ENCODE measurements around the gene LAMB2.
A peak's percentile ranks its signal among the peaks of the same experiment; 100 is the strongest.

The LAMB2 gene

DNA sequence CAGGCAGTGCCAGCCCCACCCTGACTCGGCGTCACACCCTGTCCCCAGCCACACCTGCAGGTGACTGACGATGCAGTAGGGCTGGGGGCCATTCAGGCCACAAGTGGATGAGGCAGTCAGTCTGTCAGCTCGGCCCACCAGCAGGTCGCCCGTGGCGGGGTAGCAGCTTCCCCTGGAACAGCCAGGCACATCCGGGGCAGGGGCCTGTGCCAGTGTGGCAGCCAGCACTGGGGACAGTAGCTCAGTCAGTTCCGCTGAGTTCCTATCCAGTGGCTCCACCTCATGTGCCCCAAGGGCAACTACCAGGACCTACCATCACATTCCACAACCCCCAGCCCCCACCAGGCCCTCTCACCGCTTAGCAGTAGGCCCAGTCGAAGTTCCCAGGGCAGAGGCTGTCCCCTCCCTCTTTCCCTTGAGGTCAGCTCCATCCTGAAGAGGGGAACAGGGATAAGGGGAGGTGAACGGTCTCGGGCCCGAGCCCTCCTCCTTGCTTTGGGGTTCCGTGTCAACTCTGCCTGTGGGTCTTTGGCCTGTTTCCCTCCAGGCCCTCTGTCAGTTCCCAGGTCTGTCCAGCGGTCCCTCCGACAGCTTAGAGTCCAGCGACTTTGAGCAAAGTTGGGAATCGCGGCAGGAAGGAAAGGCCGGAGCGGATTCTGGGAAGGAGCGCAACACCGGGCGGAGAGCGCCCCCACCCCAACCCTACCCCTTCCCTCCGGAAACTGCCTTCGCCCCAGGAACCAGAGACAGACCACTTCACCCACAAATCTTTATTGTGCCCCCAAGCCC is at the start of gene LAMB2:
Gene LAMB2 (minus strand): TSS at position 614 of the 789 bp plus-strand sequence. CDS start 183 bp downstream, at position 431.
- DNase-seq (ENCODE audit: low spot score): peak; percentile 71

DNA sequence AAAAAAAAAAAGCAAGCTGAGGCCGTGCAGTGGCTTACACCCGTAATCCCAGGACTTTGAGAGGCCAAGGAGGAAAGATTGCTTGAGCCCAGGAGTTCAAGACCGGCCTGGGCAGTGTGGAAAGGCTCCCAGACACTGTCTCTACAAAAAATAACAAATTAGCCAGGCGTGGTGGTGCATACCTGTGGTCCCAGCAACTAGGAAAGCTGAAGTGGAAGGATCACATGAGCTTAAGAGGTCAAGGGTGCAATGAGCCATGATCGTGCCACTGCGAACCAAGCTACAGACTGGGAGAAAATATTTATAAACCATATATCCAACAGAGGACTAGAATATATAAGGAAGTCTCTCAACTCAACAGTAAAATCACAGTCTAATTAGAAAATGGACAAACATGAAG is 48.5 kb upstream of the LAMB2 start:
- DNase-seq (ENCODE audit: low spot score): no peak

DNA sequence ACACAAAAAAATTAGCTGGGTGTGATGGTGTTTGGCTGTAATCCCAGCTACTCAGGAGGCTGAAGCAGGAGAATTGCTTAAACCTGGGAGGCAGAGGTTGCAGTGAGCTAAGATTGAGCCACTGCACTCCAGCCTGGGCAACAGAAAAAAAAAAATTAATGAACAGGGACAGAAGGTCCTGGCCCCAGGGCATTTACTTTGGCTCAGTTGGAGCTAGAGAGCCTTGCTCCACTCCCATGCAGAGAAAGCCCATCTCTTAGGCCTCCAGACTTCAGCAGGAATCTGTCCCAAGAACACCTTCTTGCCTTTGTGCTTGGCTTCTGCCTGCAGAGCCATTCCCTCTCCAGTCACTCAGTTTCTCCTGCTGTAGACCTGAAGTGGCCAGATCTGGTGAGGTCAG is 47.3 kb upstream of the LAMB2 start:
- DNase-seq (ENCODE audit: low spot score): no peak

DNA sequence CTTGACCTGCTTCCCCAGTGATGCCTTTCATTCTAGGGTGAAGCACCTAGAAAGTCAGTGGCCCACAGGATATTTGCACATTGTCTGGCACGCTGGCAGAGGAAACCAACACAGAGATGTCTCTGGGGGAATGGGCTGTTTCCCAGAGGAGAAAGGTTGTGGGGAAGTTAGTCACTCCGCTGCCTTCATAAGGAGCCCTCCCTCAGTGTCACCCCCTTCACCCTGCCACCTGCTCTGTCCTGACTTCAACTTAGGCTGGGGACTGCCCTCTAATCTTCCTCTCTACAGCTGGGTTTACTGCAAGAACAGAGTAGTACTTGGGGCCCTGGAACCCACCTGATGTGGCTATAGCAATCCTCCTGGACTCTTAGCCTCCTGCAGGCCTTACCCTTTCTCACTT is 44.2 kb upstream of the LAMB2 start:
- no peak for DNase-seq (ENCODE audit: low spot score)

DNA sequence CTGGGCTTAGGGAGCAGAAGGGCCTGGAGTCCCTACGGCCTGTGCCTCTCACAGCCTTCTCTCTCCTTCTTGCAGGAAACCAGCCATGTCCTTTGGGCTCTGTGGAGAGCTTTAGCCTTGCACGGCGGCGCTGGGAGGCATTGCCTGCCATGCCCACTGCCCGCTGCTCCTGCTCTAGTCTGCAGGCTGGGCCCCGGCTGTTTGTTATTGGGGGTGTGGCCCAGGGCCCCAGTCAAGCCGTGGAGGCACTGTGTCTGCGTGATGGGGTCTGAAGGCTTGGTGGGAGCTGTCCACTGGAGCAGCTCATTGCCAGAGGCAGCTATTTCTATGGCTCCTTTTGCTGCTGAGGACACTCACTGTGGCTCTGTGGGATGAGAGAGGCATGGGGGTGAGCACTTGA is 42.7 kb upstream of the LAMB2 start:
- DNase-seq (ENCODE audit: low spot score): no peak

DNA sequence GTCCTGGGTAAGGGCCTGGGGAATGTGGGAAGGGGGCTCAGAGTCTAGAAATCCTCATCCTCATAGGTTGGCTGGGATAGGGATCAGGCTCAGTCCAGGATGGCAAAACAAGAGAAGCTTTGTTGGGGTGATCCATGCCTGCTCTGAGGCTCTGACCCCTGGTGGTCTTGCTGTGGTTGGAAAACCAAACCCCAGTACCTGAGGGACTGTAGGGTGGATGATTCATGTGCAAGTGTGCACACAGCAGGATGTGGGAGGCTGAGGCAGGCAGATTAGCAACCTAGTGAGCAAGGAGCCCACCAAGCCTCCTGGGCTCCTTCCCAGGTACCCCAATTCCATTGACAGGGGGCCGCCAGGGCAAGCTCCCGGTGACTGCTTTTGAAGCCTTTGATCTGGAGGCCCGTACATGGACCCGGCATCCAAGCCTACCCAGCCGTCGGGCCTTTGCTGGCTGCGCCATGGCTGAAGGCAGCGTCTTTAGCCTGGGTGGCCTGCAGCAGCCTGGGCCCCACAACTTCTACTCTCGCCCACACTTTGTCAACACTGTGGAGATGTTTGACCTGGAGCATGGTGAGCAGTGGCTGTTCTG is 41.6 kb upstream of the LAMB2 start:
- DNase-seq (ENCODE audit: low spot score): no peak

DNA sequence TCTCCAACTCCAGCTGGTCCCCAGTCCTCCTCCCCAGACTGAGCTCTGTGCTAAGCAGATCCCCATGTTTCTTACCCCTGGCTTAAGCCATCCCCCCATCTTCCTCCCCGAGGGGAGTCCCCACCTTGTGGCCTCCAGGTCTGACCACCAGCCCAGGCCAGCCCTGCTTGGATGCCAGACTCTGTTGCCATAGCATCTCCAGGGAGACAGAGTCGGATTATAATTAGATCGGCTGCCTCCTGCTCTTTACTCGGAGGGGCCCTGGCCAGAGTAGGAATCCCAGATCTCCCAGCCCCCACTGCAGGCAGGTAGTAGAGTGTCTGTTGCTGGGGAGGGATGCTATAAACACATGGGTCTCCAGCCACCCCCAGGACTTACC is 40.9 kb upstream of the LAMB2 start:
- DNase-seq (ENCODE audit: low spot score): no peak

DNA sequence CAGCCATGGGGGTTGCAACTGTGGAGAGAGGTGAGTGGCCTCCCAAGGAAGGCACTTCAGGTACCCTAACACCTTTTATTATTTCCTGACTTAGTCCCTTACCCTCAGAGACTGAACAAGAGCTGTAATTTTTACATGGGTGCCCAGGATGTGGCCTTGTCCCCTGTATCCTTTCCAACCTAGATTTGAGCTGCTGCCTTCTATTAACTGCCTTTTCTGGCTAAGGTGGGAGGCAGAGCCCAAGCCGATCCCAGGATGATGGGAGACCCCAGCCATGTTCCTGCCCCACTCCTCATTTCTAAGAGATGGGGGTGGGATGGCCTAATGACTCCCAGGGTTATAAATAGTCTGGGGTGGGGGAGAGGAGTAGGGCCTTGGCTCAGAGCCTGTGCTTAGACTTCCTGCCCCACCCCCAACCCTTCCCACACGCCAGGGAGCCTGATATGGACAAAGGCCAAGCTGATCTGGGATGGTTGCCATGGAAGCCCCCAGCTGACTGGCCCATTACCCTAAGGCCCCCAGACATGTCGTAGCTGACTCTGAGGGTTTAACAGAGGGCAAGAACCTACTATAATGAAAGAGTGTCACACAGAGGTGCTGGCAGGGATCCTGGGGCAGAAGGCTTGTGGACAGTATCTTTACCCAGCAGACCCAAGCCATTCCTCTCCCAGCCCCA is 40.4 kb upstream of the LAMB2 start:
- DNase-seq (ENCODE audit: low spot score): peak; percentile 79

DNA sequence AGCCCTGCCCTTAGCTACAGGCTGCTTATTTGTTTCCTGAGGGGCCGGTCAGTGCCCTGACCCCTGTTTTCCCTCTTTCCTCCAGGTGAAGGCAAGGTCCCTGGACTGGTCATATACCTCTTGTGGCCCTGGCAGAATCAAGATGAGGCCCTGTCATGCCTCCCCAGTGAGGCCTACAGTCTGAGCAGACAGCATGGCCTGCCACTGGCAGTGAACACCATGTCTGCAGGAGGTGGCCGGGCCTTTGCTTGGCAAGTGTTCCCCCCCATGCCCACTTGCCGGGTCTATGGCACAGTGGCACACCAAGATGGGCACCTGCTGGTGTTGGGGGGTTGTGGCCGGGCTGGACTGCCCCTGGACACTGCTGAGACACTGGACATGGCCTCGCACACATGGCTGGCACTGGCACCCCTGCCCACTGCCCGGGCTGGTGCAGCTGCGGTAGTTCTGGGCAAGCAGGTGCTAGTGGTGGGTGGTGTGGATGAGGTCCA is 39.7 kb upstream of the LAMB2 start:
- DNase-seq (ENCODE audit: low spot score): no peak

DNA sequence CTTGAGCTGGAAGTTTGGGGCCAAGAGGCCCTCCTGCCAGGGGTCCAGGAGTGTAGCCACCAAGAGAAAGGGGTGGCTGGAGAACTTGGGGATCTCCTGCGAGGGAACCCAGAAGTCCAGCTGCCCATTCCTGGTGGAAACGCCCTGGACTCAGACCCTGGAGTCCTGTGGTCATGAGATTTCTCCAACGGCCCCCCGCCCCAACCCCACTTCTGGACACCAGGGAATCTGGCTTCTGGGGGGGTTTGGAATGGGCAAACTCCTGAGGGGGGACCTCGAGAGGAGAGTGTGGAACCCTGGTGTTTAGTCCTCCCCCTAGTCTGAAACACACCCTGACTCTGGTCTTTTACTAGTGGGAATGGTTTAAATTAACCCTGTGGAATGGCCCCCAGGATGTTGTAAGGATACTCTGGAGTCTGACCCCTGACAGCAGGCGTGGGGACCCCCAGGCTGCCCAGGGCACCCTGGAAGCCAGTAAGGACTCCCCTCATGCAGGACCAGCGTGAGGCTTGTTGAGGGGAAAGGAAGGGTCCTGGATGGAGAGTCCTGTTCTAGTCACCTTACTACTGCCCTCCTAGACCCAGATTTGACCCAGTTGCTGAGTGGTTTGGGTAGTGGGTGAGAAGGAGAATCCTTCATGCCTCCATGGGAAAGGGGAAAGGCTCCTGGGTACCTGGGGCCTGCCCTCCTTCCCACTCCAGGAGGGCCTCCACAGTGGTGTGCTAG is 39.1 kb upstream of the LAMB2 start:
- no peak for DNase-seq (ENCODE audit: low spot score)

DNA sequence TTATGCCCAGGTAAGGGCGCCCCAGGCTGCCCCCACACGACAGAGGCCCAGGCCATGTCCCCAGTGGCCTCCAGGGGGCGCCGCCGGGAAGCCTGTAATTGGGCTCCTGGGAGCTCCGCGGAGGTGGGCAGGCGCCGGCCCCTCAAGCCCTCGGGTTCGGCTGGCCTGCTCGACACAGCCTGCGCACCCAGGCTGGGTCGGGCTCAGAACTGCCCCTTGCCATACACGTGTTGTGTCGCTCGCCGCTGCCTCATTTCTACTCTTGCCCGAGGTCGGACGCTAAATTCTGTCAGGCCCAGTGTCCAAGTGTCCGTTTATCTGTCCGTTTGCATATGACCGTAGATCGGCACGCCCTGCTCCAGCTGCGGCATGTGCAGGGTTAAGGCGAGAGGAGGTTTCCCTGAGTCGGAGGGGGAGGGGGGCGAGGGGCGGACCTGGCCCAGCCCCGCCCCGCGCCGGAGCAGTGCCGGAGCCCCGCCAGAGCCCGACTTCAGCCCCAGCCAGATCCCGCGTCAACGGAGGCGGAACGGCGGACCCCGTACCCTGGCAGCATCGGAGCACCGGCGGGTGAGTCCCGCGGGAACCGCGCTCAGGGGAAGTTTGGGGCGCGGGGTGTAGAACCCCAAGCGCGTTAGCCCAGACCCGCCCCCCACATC is 38.4 kb upstream of the LAMB2 start, which contains the start of gene KLHDC8B:
Gene KLHDC8B (plus strand): TSS at position 480 of the 656 bp plus-strand sequence. CDS start 1,172 bp downstream, outside the sequence.
- DNase-seq (ENCODE audit: low spot score): peak; percentile 70

DNA sequence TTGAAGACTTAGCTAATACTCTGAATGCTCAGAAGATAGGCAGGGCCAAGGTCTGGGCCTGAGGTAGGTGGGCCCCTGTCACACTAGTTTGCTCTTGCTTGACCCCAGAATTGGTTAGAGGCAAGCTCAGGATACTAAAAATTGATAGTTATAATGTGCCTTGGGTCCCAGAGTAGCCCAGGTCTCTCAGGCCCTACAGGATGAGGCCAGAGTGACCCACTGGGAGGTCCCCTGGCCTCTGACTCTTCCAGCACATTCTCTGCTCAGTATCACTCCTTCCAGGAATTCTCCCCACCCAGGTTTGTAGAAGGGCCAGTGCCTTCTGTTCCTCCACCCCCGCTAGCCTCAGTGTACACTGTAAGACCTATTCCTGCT is 37.9 kb upstream of the LAMB2 start:
- no peak for DNase-seq (ENCODE audit: low spot score)

DNA sequence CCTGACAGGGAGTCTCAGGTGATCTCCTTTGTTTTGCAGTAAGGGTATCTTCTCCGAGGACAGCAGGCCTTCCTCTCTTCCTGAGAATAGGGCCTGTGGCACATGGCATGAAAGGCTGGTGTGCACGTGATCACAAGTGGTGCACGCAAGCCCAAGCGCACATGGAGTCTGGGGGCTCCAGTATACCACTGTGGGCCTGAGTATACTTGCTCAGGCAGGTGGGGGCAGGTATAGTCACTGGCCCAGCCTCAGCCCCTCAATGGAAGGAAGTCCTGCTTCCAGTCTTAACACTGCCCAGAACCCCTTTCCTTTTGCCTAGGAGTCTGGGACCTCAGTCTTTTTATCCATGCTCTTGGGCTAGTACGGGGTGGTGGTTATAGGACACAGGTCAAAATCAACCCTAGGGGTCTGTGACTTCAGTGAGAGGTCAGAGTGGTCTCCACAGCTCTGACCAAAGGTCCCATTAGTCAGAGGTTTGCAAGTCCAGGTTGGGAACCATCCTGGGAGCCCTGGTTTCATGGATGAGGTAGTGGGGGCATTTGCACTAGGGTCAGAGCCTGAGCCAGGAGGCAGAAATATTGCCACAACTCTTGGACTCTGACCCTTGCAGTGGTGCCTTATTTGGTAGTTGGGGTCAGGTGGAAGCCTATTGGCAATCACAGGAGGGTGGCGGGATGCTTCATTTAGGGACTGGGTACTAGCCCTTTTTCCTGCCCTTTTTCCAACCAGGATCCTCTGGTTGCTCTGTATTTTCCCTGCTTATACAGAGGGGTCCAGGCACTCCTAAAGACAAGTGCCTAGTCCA is 34.1 kb upstream of the LAMB2 start:
- DNase-seq (ENCODE audit: low spot score): no peak

DNA sequence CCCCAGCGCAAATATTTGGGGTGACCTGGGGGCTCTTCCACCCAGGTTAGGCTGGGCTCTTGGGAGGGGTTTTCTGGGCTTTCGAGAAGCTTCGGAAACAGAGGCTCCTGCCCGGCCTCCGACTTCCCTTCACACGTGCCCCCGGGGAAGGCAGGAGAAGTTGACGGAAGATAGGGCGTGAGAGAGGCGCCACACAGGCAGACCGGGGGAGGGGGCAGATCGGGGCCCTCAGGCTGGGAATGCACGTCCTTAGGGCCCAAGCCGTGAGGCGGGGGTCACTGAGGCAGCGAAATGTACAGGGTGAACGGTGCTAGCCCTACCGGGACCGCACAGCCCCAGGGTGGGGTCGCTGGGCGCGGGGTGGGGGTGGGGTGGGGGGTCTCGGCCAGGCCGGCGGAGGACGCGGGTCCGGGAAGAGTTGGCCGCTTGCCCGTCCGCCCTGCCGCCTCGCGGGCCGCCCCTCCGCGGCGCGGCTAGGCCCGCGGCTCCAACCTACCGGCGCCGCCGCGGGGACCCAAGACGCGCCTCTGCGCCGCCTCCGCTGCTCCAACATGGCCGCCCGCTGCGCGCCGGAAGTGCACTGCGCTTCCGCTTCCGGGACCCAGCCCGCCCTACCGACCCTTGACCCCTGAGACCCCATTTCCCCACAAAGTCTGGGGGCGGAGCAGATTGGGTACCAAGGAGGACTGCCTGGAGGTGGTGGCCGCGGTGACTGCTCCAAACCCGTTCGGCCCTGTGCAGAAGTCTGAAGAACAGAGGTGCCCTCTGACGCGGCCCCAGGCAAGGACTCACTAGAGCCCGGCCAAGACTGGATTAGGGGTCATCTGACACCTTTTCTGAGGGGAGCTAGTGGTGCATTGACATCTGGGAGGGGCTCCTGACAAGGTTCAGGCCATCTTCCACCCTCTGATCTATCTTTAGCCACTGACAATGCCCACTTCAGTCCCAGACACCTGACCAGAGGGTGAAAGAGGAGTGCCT is 33.2 kb upstream of the LAMB2 start, which contains the start of gene CCDC71:
Gene CCDC71 (minus strand): TSS at position 561 of the 981 bp plus-strand sequence. CDS start 2,123 bp downstream, outside the sequence.
- peak; percentile 60 for DNase-seq (ENCODE audit: low spot score)

DNA sequence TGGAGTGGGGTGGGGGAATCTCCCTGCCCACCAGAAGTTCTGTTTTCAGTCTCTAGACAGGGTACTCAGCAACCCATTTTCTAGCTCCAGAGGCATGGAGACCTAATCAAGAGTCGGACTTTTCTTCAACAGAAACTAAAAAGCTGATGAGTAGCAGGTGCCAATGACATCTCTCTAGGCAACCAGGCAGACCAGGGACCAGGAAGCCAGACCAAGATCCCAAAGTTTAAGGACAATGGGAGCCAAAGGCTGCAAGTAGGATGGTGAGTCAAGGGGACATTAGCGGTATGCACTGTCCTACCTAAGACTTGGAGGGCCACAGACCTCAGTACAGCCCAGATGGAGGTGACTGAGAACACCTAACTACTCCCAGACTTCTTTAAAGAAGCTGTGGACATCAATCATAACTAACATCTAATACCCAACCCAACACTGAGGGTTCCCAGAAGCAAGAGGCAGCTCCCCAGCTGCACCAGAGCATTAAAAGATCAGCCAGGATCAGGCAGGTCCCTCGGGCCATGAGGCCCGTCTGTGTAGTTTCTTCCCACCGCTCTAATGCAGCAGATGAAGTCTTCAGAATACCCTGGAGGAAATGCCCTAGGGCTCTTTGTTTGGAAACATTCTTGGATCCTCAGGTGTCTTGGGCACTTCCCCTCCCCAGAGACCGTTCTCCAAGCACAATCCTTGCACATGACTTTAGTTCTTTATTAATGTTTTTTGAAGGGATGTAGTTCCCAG is 32.3 kb upstream of the LAMB2 start:
- no peak for DNase-seq (ENCODE audit: low spot score)

DNA sequence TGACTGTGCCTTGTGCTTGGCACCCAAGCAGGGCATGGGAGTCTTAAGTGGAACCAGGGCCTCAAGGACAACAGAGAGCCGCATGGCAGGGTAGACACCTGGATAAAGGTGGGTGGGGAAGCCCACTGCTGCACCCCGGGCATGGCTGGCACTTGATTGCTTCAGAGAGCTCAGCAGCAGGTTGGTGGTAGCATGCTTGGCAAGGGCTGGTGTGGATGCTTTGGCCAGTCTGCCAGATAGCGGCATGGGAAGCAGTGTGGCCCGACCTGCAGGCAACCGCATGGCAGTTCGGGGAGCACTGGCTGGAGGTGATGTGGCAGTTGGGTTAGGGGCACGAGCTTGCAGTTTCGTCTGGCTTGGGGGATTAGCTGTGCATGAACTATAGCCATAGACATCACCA is 30.8 kb upstream of the LAMB2 start:
- DNase-seq (ENCODE audit: low spot score): no peak

DNA sequence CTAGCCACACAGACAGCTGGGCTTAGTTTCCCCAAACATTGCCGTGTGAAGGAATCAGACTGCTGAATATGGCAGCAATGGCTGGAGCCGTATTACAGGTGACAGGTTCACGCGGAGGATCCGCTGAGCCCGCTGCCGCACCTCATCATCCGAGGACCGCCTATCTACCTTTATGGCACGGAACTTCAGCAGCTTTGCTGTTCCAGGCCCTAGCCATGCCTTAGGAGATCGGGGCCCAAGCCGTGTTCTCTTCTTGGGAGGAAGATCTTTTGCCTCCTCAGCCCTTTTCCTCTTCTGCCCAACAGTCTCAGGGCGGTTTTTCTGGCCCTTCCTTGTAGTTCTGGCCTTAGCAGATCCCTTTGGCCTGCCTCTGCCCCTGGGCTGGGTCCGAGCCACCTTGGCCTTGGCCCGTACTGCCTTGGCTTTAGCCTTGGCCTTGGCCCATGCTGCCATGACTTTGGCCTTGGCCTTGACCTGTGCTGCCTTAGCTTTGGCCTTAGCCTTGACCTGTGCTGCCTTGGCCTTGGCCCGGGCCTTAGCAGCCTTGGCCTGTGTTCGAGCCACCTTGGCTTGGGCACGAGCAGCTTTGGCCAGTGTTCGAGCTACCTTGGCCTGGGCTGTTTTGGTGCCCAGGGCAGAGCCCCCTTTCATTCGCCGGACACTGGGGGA is 30.0 kb upstream of the LAMB2 start:
- DNase-seq (ENCODE audit: low spot score): no peak

DNA sequence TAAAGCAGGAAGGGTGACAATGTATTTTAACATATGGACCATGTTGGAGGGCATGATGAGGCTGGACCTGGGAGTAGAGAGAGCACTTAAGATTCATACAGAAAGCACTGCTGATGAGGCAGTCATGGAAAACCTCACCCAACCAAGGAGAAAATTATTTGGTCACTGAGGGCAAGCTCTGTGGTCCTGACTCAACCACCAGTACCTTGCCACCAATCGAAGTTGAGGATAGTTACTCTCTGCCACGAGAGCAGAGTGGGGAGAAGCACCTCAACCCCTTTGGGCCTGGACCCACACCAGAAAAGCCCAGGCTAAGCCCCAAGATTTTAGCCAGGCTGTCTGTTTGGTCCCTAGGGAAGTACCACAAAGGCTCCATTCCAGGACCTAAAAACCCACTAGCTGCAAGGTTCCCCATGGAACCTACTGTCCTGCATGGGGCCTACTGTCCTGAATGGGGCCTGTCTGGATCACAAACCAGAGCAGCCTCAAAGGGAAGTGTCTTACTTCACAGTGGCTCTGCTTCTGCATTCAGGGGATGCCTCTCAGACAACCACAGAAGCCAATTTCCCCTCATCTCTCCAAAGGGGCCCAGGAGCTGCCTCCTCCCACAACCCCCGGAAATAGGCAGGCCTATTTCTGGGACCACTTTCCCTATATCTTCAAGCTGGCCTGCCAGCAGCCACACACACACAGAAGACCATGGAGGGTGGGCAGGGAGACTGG is 29.1 kb upstream of the LAMB2 start:
- DNase-seq (ENCODE audit: low spot score): no peak
